ENCODE data around the gene CELF6.
"Not testable (repeated sequence)": the region's sequence is repeated elsewhere in the genome, so short reads cannot be mapped to it uniquely, and the experiment has no call there.

Gene CELF6

GRCh38 chr15:72281713-72282112 is 38.2 kb downstream of the CELF6 start:
- Histone ChIP-seq H3K4me3 (IDR thresholded peaks at IDR 0.05; ENCODE audit: insufficient read depth, low read depth, low read length) (no peak overlapping the region), H3K79me2 (ENCODE audit: insufficient read depth, low read depth) (no peaks in the 10 kb centered on the region)
- no peak for TF ChIP-seq CTCF (conservative IDR thresholded peaks at IDR 0.05; ENCODE audit: low read depth, low read length)

GRCh38 chr15:72280751-72281150 is 39.2 kb downstream of the CELF6 start:
- Histone ChIP-seq H3K4me3 (IDR thresholded peaks at IDR 0.05; ENCODE audit: insufficient read depth, low read depth, low read length) (no peak overlapping the region), H3K79me2 (ENCODE audit: insufficient read depth, low read depth) (no peaks in the 10 kb centered on the region), H4K20me1 (ENCODE audit: insufficient read depth) (no peaks in the 10 kb centered on the region), H3K4me2 (no peak overlapping the region), H3K27ac (no peak overlapping the region), H3K9ac (no peak overlapping the region), H3K27me3 (ENCODE audit: insufficient read depth, low read depth) (no peaks in the 10 kb centered on the region), H2AFZ (ENCODE audit: low read depth) (no peak overlapping the region), H3K4me1 (ENCODE audit: low read depth, poor library complexity, severe bottlenecking) (no peaks in the 10 kb centered on the region), H3K36me3 (ENCODE audit: insufficient read depth) (no peaks in the 10 kb centered on the region)
- no peak for TF ChIP-seq CTCF (conservative IDR thresholded peaks at IDR 0.05; ENCODE audit: low read depth, low read length)

More at GRCh38 chr15:72281713-72282112, 38.2 kb downstream of the CELF6 start:
- Histone ChIP-seq H3K27ac (no peak overlapping the region), H3K9ac (no peak overlapping the region), H3K36me3 (ENCODE audit: insufficient read depth) (no peaks in the 10 kb centered on the region), H2AFZ (ENCODE audit: low read depth) (no peak overlapping the region), H4K20me1 (ENCODE audit: insufficient read depth) (no peaks in the 10 kb centered on the region), H3K4me1 (ENCODE audit: low read depth, poor library complexity, severe bottlenecking) (no peaks in the 10 kb centered on the region), H3K27me3 (ENCODE audit: insufficient read depth, low read depth) (no peaks in the 10 kb centered on the region), H3K4me2 (no peak overlapping the region)

- Histone ChIP-seq H3K4me2 (no peak overlapping the region), H2AFZ (ENCODE audit: low read depth) (no peak overlapping the region), H3K79me2 (ENCODE audit: insufficient read depth, low read depth) (no peaks in the 10 kb centered on the region), H3K4me1 (ENCODE audit: low read depth, poor library complexity, severe bottlenecking) (no peaks in the 10 kb centered on the region), H3K36me3 (ENCODE audit: insufficient read depth) (no peaks in the 10 kb centered on the region), H3K27ac (no peak overlapping the region), H3K4me3 (IDR thresholded peaks at IDR 0.05; ENCODE audit: insufficient read depth, low read depth, low read length) (no peak overlapping the region), H4K20me1 (ENCODE audit: insufficient read depth) (no peaks in the 10 kb centered on the region), H3K9ac (no peak overlapping the region), H3K27me3 (ENCODE audit: insufficient read depth, low read depth) (no peaks in the 10 kb centered on the region)
- no peak for TF ChIP-seq CTCF (conservative IDR thresholded peaks at IDR 0.05; ENCODE audit: low read depth, low read length)
Measured at GRCh38 chr15:72278737-72279136, 41.2 kb downstream of the CELF6 start.

GRCh38 chr15:72276326-72276700 is 43.6 kb downstream of the CELF6 start:
- Histone ChIP-seq H3K4me2 (no peak overlapping the region), H3K9ac (no peak overlapping the region)

GRCh38 chr15:72275635-72276325 is 44.2 kb downstream of the CELF6 start:
- H3K79me2 ChIP-seq (ENCODE audit: insufficient read depth, low read depth), result peaks cover 12% of the 10 kb centered on the region; the same call in 1 of the 2 replicates
- H3K27ac ChIP-seq; H3K9ac ChIP-seq; H3K36me3 ChIP-seq (ENCODE audit: insufficient read depth); H3K27me3 ChIP-seq (ENCODE audit: insufficient read depth, low read depth); H4K20me1 ChIP-seq (ENCODE audit: insufficient read depth); H2AFZ ChIP-seq (ENCODE audit: low read depth); H3K4me2 ChIP-seq; H3K4me3 ChIP-seq (IDR thresholded peaks at IDR 0.05; ENCODE audit: insufficient read depth, low read depth, low read length): not testable (repeated sequence)
- H3K4me1 ChIP-seq (ENCODE audit: low read depth, poor library complexity, severe bottlenecking), result peaks cover 15% of the 10 kb centered on the region

More at GRCh38 chr15:72276326-72276700, 43.6 kb downstream of the CELF6 start:
- no peaks in the 10 kb centered on the region for H3K36me3 ChIP-seq (ENCODE audit: insufficient read depth)
- H3K4me1 ChIP-seq (ENCODE audit: low read depth, poor library complexity, severe bottlenecking), result peaks cover 10% of the 10 kb centered on the region
- no peaks in the 10 kb centered on the region for H3K27me3 ChIP-seq (ENCODE audit: insufficient read depth, low read depth)
- H3K27ac ChIP-seq, result no peak overlapping the region
- no peak for TF ChIP-seq CTCF (conservative IDR thresholded peaks at IDR 0.05; ENCODE audit: low read depth, low read length)
- no peak overlapping the region for H3K4me3 ChIP-seq (IDR thresholded peaks at IDR 0.05; ENCODE audit: insufficient read depth, low read depth, low read length)
- H3K79me2 ChIP-seq (ENCODE audit: insufficient read depth, low read depth), result peaks cover 7% of the 10 kb centered on the region; the same call in 1 of the 2 replicates
- no peak overlapping the region for H2AFZ ChIP-seq (ENCODE audit: low read depth)
- no peaks in the 10 kb centered on the region for H4K20me1 ChIP-seq (ENCODE audit: insufficient read depth)
